ENCODE results near the gene TEKT5. TPM values are rescaled to one million over a fixed set of nuclear protein-coding genes. Genes with fewer than 3 reads are reported as not detected.

Gene TEKT5
- total RNA-seq, 2 donors from 2014 or later = not detected

- ATAC-seq = no peak
- no peaks in the 10 kb centered on the region for H3K9me3 ChIP-seq (ENCODE audit: control insufficient read depth, low read length, poor library complexity, severe bottlenecking)
- no peak for DNase-seq
- H3K27me3 Mint-ChIP-seq = peaks cover 9% of the 10 kb centered on the region
- no peak overlapping the region for H3K27ac Mint-ChIP-seq
- H3K4me1 Mint-ChIP-seq = no peaks in the 10 kb centered on the region
- H3K4me3 Mint-ChIP-seq = no peak overlapping the region
- no peaks in the 10 kb centered on the region for H3K36me3 Mint-ChIP-seq (ENCODE audit: low read depth)
Measured at GRCh38 chr16:10728003-10728887, 33.5 kb upstream of the TEKT5 start.

GRCh38 chr16:10708969-10709368 lies 14.2 kb upstream of the TEKT5 start:
- DNase-seq (no peak), ATAC-seq (no peak)
- H3K9me3 ChIP-seq (ENCODE audit: control insufficient read depth, low read length, poor library complexity, severe bottlenecking) = no peaks in the 10 kb centered on the region
- H3K27me3 Mint-ChIP-seq = peaks cover 35% of the 10 kb centered on the region
- no peak overlapping the region for H3K4me3 Mint-ChIP-seq
- no peak overlapping the region for H3K27ac Mint-ChIP-seq
- H3K36me3 Mint-ChIP-seq (ENCODE audit: low read depth) = peaks cover 2% of the 10 kb centered on the region
- H3K4me1 Mint-ChIP-seq = no peaks in the 10 kb centered on the region

- Mint-ChIP-seq H3K27ac (no peak overlapping the region), H3K4me1 (no peaks in the 10 kb centered on the region), H3K4me3 (no peak overlapping the region), H3K36me3 (ENCODE audit: low read depth) (no peaks in the 10 kb centered on the region), H3K27me3 (peaks cover 12% of the 10 kb centered on the region)
- no peak for ATAC-seq
- DNase-seq = no peak
- H3K9me3 ChIP-seq (ENCODE audit: control insufficient read depth, low read length, poor library complexity, severe bottlenecking) = no peaks in the 10 kb centered on the region
Measured at GRCh38 chr16:10699756-10700155, 5.0 kb upstream of the TEKT5 start.

- Mint-ChIP-seq H3K4me3 (no peak overlapping the region), H3K36me3 (ENCODE audit: low read depth) (peaks cover 2% of the 10 kb centered on the region), H3K4me1 (no peaks in the 10 kb centered on the region), H3K27me3 (peaks cover 50% of the 10 kb centered on the region), H3K27ac (no peak overlapping the region)
- DNase-seq (no peak), ATAC-seq (no peak)
- no peaks in the 10 kb centered on the region for H3K9me3 ChIP-seq (ENCODE audit: control insufficient read depth, low read length, poor library complexity, severe bottlenecking)
Measured at GRCh38 chr16:10694306-10694705, 424 bp downstream of the TEKT5 start.

- no peak for ATAC-seq
- no peak overlapping the region for H3K4me3 Mint-ChIP-seq
- peaks cover 2% of the 10 kb centered on the region for H3K36me3 Mint-ChIP-seq (ENCODE audit: low read depth)
Measured at GRCh38 chr16:10693889-10694288, 841 bp downstream of the TEKT5 start.

GRCh38 chr16:10692470-10692869 lies 2.3 kb downstream of the TEKT5 start:
- peaks cover 62% of the 10 kb centered on the region for H3K27me3 Mint-ChIP-seq
- ATAC-seq (no peak), DNase-seq (no peak)
- no peaks in the 10 kb centered on the region for H3K9me3 ChIP-seq (ENCODE audit: control insufficient read depth, low read length, poor library complexity, severe bottlenecking)
- peaks cover 2% of the 10 kb centered on the region for H3K36me3 Mint-ChIP-seq (ENCODE audit: low read depth)
- H3K4me3 Mint-ChIP-seq = no peak overlapping the region
- H3K27ac Mint-ChIP-seq = no peak overlapping the region
- no peaks in the 10 kb centered on the region for H3K4me1 Mint-ChIP-seq

More at GRCh38 chr16:10693889-10694288, 841 bp downstream of the TEKT5 start:
- Mint-ChIP-seq H3K4me1 (no peaks in the 10 kb centered on the region), H3K27ac (no peak overlapping the region), H3K27me3 (peaks cover 54% of the 10 kb centered on the region)
- no peak for DNase-seq
- H3K9me3 ChIP-seq (ENCODE audit: control insufficient read depth, low read length, poor library complexity, severe bottlenecking) = no peaks in the 10 kb centered on the region

- H3K9me3 ChIP-seq (ENCODE audit: control insufficient read depth, low read length, poor library complexity, severe bottlenecking) = no peaks in the 10 kb centered on the region
- peaks cover 64% of the 10 kb centered on the region for H3K27me3 Mint-ChIP-seq
- DNase-seq (no peak), ATAC-seq (no peak)
- peaks cover 2% of the 10 kb centered on the region for H3K4me1 Mint-ChIP-seq
- no peak overlapping the region for H3K4me3 Mint-ChIP-seq
- peaks cover 4% of the 10 kb centered on the region for H3K36me3 Mint-ChIP-seq (ENCODE audit: low read depth)
- H3K27ac Mint-ChIP-seq = no peak overlapping the region
Measured at GRCh38 chr16:10688726-10689125, 6.0 kb downstream of the TEKT5 start.

GRCh38 chr16:10688291-10688690 lies 6.4 kb downstream of the TEKT5 start:
- no peak overlapping the region for H3K27ac Mint-ChIP-seq
- peaks cover 4% of the 10 kb centered on the region for H3K36me3 Mint-ChIP-seq (ENCODE audit: low read depth)
- DNase-seq (no peak), ATAC-seq (no peak)
- H3K4me3 Mint-ChIP-seq = no peak overlapping the region
- H3K27me3 Mint-ChIP-seq = peaks cover 64% of the 10 kb centered on the region
- no peaks in the 10 kb centered on the region for H3K9me3 ChIP-seq (ENCODE audit: control insufficient read depth, low read length, poor library complexity, severe bottlenecking)
- H3K4me1 Mint-ChIP-seq = peaks cover 2% of the 10 kb centered on the region

- H3K9me3 ChIP-seq (ENCODE audit: control insufficient read depth, low read length, poor library complexity, severe bottlenecking) = no peaks in the 10 kb centered on the region
- H3K27me3 Mint-ChIP-seq = peaks cover 56% of the 10 kb centered on the region
- ATAC-seq = no peak
- H3K4me1 Mint-ChIP-seq = peaks cover 2% of the 10 kb centered on the region
- peaks cover 4% of the 10 kb centered on the region for H3K36me3 Mint-ChIP-seq (ENCODE audit: low read depth)
- no peak overlapping the region for H3K4me3 Mint-ChIP-seq
- no peak for DNase-seq
- no peak overlapping the region for H3K27ac Mint-ChIP-seq
Measured at GRCh38 chr16:10685709-10686108, 9.0 kb downstream of the TEKT5 start.

GRCh38 chr16:10684511-10685151 lies 10.1 kb downstream of the TEKT5 start:
- H3K4me1 Mint-ChIP-seq = peaks cover 2% of the 10 kb centered on the region
- ATAC-seq (no peak), DNase-seq (no peak)
- H3K9me3 ChIP-seq (ENCODE audit: control insufficient read depth, low read length, poor library complexity, severe bottlenecking) = no peaks in the 10 kb centered on the region
- H3K27me3 Mint-ChIP-seq = peaks cover 45% of the 10 kb centered on the region
- H3K4me3 Mint-ChIP-seq = no peak overlapping the region
- H3K36me3 Mint-ChIP-seq (ENCODE audit: low read depth) = peaks cover 2% of the 10 kb centered on the region
- H3K27ac Mint-ChIP-seq = no peak overlapping the region

GRCh38 chr16:10683170-10683569 lies 11.6 kb downstream of the TEKT5 start:
- no peak for DNase-seq
- peaks cover 40% of the 10 kb centered on the region for H3K27me3 Mint-ChIP-seq
- no peak for ATAC-seq
- H3K4me1 Mint-ChIP-seq = peaks cover 2% of the 10 kb centered on the region
- no peak overlapping the region for H3K27ac Mint-ChIP-seq
- H3K4me3 Mint-ChIP-seq = no peak overlapping the region
- H3K9me3 ChIP-seq (ENCODE audit: control insufficient read depth, low read length, poor library complexity, severe bottlenecking) = no peaks in the 10 kb centered on the region
- H3K36me3 Mint-ChIP-seq (ENCODE audit: low read depth) = peaks cover 2% of the 10 kb centered on the region

- peaks cover 2% of the 10 kb centered on the region for H3K36me3 Mint-ChIP-seq (ENCODE audit: low read depth)
- ATAC-seq = no peak
Measured at GRCh38 chr16:10682604-10683003, 12.1 kb downstream of the TEKT5 start.

GRCh38 chr16:10681310-10682308 lies 13.1 kb downstream of the TEKT5 start:
- Mint-ChIP-seq H3K27ac (no peak overlapping the region), H3K27me3 (peaks cover 48% of the 10 kb centered on the region), H3K4me3 (no peak overlapping the region), H3K36me3 (ENCODE audit: low read depth) (peaks cover 6% of the 10 kb centered on the region), H3K4me1 (peaks cover 4% of the 10 kb centered on the region)
- H3K9me3 ChIP-seq (ENCODE audit: control insufficient read depth, low read length, poor library complexity, severe bottlenecking) = no peaks in the 10 kb centered on the region
- ATAC-seq (no peak), DNase-seq (no peak)

More at GRCh38 chr16:10682604-10683003, 12.1 kb downstream of the TEKT5 start:
- H3K27me3 Mint-ChIP-seq = peaks cover 40% of the 10 kb centered on the region
- H3K4me3 Mint-ChIP-seq = no peak overlapping the region
- no peaks in the 10 kb centered on the region for H3K9me3 ChIP-seq (ENCODE audit: control insufficient read depth, low read length, poor library complexity, severe bottlenecking)
- H3K4me1 Mint-ChIP-seq = peaks cover 2% of the 10 kb centered on the region
- DNase-seq = no peak
- H3K27ac Mint-ChIP-seq = no peak overlapping the region

Measured in T-helper 17 cell (primary cell).